Measurements from ENCODE around the gene AUTS2. TPM values are rescaled to one million over a fixed set of nuclear protein-coding genes. Genes with fewer than 3 reads are reported as not detected.
A peak's percentile ranks its signal among the peaks of the same experiment; 100 is the strongest.

AUTS2 gene
- total RNA-seq, 2 donors from 2014 or later = 2.9 to 7.9 TPM

DNA sequence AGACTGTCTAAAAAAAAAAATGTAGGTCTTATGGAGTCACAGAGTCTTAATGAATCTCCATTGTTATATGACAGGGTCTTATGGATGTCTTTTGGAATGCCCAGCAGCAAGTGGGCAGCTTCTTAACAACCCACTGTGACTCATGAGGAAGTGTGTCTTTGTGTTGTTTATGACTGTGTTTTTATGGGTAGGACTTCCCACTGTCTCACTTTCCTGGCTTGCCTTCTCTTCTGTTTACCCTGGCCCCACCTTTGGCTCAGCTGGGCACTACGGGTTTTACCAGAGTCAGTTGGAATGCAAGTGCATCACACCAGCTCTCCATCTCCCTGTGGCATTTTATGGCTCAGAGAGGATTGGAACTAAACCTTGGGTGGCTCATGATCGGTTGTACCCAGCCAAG, 580.5 kb downstream of the AUTS2 start:
- Mint-ChIP-seq H3K4me1 (ENCODE audit: low read depth) (peaks cover 15% of the 10 kb centered on the region), H3K9me3 (peaks cover 0 to 4% of the 10 kb centered on the region in 2 donors), H3K36me3 (ENCODE audit: insufficient read depth in 2 of 2) (no peaks in the 10 kb centered on the region), H3K4me3 (no peak overlapping the region), H3K27me3 (ENCODE audit: low read depth) (peaks cover 29% of the 10 kb centered on the region), H3K27ac (no peak overlapping the region)
- DNase-seq = no peak
- ATAC-seq (replicated peaks in 1 of 2) = no peak

DNA sequence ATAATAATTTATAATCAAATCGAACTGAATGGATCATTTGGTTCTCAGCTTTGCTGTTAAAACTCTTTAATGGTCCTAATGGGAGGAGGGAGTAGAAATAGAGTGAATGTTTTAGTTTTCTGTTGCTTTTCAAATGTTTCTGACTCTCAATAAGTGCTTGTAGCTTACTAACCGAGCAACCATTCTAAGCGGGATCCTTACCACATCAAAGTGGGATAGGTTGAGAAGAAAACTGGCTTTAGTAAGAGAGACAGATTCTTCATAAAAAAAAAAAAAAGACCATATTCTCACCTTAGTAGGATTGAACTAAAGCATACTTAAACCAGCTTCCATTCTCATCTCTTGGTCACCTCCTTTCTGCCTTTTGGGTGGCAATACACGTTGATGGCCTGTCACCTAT, 584.2 kb downstream of the AUTS2 start:
- H3K27me3 Mint-ChIP-seq (ENCODE audit: low read depth) = peaks cover 21% of the 10 kb centered on the region
- DNase-seq (no peak), ATAC-seq (replicated peaks in 1 of 2) (no peak)
- no peaks in the 10 kb centered on the region for H3K36me3 Mint-ChIP-seq (ENCODE audit: insufficient read depth in 2 of 2)
- peaks cover 0 to 4% of the 10 kb centered on the region in 2 donors for H3K9me3 Mint-ChIP-seq
- no peak overlapping the region for H3K4me3 Mint-ChIP-seq
- peaks cover 12% of the 10 kb centered on the region for H3K4me1 Mint-ChIP-seq (ENCODE audit: low read depth)
- H3K27ac Mint-ChIP-seq = no peak overlapping the region

DNA sequence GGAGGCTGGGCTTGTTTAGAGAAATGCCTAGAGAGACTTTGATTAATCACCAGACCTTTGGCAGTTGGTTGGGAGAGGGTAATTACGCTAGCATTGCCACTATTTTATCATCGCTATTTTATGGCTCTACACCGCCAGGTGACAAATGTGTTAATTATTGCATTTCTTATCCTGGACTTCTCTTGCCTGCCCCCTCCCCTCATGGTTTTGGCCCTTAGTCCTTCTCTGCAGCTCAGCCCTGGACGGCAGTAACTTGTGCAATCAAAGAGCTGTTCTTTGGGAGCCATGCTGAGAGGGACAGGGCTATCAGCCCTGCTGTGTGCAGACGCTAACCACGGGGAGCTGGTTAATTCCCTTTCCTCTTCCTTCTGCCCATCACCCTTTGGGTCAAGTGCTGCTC, 585.0 kb downstream of the AUTS2 start:
- H3K9me3 Mint-ChIP-seq = peaks cover 0 to 4% of the 10 kb centered on the region in 2 donors

DNA sequence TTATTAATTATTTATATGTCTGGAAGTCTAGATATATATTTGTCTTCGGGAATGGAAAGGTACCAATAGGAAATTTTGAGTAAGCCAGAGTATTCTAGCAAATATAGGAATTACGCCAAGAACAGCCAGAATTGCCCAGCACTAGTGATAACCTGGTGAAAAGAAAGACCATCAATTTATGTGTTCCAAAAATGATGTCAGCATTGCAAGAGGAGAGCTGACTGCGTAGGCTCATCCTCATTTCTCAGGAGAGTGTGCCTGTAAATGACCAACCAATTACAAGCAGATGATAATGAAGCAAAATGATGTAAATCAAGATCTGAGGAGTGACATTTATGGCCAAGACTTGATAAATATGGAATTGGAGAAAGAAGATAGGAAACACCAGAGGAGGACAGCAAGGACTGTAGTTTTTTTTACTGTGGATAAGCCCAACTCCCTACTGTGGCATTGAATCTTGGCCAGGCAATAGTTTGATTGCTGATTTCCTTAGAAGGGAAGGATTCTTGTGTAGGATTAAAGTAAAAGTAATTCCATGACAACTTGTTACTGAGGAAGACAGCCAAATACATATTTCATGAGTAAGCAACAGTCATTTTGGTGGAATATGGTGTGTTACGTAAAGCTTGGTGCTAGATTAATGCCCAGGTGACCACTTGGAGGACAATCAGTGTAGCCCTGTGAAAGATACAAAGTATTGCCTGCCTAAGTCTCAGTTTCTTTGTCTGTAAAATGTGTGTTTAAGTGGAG, 590.8 kb downstream of the AUTS2 start:
- no peak for ATAC-seq (replicated peaks in 1 of 2)
- Mint-ChIP-seq H3K9me3 (no peaks in the 10 kb centered on the region), H3K36me3 (ENCODE audit: insufficient read depth in 2 of 2) (no peaks in the 10 kb centered on the region), H3K27ac (no peak overlapping the region), H3K4me1 (ENCODE audit: low read depth) (no peaks in the 10 kb centered on the region), H3K4me3 (no peak overlapping the region), H3K27me3 (ENCODE audit: low read depth) (peaks cover 10% of the 10 kb centered on the region)
- no peak for DNase-seq

More for the DNA sequence above, 585.0 kb downstream of the AUTS2 start:
- Mint-ChIP-seq H3K27me3 (ENCODE audit: low read depth) (peaks cover 21% of the 10 kb centered on the region), H3K36me3 (ENCODE audit: insufficient read depth in 2 of 2) (no peaks in the 10 kb centered on the region), H3K4me3 (no peak overlapping the region), H3K27ac (no peak overlapping the region), H3K4me1 (ENCODE audit: low read depth) (peaks cover 5% of the 10 kb centered on the region)
- ATAC-seq (replicated peaks in 1 of 2) = no peak
- no peak for DNase-seq

DNA sequence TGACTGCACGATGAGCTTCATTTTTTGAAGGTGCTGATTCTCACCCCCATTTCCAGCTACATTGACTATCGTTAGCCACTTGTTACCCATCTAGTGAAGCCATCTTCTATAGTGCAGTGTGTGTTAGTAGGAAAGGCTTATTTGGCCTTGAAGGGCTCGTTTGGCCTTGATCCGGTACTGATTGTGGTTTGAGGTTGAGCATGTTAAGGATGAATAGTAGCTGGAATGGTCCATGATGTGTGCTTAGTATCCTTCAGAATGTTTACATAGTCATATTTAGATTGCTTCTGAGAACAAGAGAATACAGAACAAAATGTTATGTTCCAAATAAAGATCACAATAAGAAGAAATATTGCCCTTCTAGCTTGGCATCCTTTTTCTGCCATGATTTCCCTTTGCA, 591.5 kb downstream of the AUTS2 start:
- H3K36me3 Mint-ChIP-seq (ENCODE audit: insufficient read depth in 2 of 2) = no peaks in the 10 kb centered on the region
- H3K4me3 Mint-ChIP-seq = no peak overlapping the region
- ATAC-seq (replicated peaks in 1 of 2) = no peak
- H3K27ac Mint-ChIP-seq = no peak overlapping the region
- no peaks in the 10 kb centered on the region for H3K9me3 Mint-ChIP-seq
- no peaks in the 10 kb centered on the region for H3K4me1 Mint-ChIP-seq (ENCODE audit: low read depth)
- H3K27me3 Mint-ChIP-seq (ENCODE audit: low read depth) = peaks cover 10% of the 10 kb centered on the region
- DNase-seq = no peak

DNA sequence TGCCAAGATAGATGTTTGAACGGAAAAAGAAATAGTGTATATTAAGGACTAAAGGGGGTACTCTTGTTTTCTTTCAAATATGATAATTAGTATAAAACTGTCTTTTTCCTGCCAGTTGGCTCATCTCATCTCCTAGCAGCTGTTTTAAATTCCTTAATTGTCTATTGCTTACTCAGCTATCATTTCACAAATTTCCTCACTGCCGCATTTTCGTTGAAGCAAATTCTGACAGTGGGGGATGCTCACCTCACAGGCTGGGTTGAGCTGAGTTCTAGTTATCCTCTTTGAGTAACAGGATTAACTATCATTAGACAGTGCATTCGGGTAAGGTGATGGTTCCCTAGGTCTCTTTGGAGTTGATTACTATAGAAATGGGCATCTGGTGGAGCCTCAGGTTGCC, 592.0 kb downstream of the AUTS2 start:
- Mint-ChIP-seq H3K27me3 (ENCODE audit: low read depth) (peaks cover 10% of the 10 kb centered on the region), H3K27ac (no peak overlapping the region)

DNA sequence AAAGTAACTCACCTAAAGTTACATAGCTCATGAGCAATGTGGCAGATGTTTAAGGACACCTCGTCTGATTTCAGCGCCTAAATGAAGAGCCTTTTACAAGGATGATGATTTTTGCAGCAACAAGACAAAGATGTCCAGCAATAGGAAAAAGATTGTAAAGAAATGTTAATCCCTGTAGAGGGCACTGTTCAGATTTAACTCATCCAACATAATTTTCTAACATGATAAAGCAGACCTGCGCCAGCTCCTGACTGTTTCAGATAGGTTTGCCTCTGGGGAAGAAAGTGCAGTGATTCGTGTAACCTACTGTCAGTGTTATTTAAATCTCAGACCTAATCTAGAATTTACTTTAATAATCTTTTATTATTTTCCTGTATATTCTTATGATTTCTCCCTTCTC, 595.2 kb downstream of the AUTS2 start:
- H3K27me3 Mint-ChIP-seq (ENCODE audit: low read depth) = peaks cover 21% of the 10 kb centered on the region
- H3K9me3 Mint-ChIP-seq = no peaks in the 10 kb centered on the region
- H3K36me3 Mint-ChIP-seq (ENCODE audit: insufficient read depth in 2 of 2) = no peaks in the 10 kb centered on the region
- no peaks in the 10 kb centered on the region for H3K4me1 Mint-ChIP-seq (ENCODE audit: low read depth)
- ATAC-seq (replicated peaks in 1 of 2) (no peak), DNase-seq (no peak)
- H3K4me3 Mint-ChIP-seq = no peak overlapping the region
- H3K27ac Mint-ChIP-seq = no peak overlapping the region

More for the DNA sequence above, 592.0 kb downstream of the AUTS2 start:
- ATAC-seq (replicated peaks in 1 of 2) (no peak), DNase-seq (no peak)
- no peaks in the 10 kb centered on the region for H3K36me3 Mint-ChIP-seq (ENCODE audit: insufficient read depth in 2 of 2)
- H3K4me3 Mint-ChIP-seq = no peak overlapping the region
- no peaks in the 10 kb centered on the region for H3K9me3 Mint-ChIP-seq
- no peaks in the 10 kb centered on the region for H3K4me1 Mint-ChIP-seq (ENCODE audit: low read depth)

DNA sequence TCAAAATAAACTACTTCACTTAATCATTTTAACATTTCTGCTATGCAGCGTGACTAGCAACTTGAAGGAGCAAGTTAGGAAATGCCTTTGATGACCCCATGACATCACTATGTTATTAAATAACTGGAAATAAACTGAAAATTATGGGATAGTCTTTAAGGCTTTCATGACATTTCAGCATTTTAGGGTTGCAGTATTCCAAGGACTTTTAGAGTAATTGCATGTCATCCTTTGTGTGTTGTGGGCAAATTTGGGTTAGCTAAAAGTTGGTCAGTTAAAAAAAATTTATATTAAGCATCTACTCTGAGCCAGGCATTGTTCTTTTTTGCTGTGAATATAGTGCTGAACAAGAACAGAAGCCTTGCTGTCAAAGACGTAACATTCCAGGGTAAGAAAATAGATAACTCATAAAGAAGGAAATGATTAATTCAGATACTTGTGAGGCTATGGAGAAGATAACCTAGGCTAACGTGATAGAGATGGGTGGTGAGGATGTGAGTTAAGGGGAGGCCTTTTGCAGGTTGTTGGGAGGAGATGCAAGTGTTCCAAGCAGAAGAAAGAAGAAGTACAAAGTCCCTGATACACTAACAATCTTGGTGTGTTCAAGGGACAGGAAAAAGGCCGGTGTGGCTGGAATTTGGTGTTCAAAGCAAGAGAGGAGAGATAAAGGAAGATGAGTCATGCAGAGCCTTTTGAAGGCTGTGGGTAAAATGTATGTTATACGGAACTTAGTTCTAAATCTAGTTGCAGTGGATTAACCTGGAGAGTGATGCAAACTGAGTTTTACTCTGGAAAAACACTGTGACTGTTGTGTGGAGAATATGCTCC, 610.2 kb downstream of the AUTS2 start:
- DNase-seq (peak in 1 of 2 donors; percentile 1), ATAC-seq (replicated peaks in 1 of 2) (peak; percentile 41 to 57)
- H3K4me1 Mint-ChIP-seq (ENCODE audit: low read depth) = no peaks in the 10 kb centered on the region
- H3K27me3 Mint-ChIP-seq (ENCODE audit: low read depth) = no peaks in the 10 kb centered on the region
- no peaks in the 10 kb centered on the region for H3K9me3 Mint-ChIP-seq
- no peaks in the 10 kb centered on the region for H3K36me3 Mint-ChIP-seq (ENCODE audit: insufficient read depth in 2 of 2)
- H3K27ac Mint-ChIP-seq = no peak overlapping the region
- H3K4me3 Mint-ChIP-seq = no peak overlapping the region

DNA sequence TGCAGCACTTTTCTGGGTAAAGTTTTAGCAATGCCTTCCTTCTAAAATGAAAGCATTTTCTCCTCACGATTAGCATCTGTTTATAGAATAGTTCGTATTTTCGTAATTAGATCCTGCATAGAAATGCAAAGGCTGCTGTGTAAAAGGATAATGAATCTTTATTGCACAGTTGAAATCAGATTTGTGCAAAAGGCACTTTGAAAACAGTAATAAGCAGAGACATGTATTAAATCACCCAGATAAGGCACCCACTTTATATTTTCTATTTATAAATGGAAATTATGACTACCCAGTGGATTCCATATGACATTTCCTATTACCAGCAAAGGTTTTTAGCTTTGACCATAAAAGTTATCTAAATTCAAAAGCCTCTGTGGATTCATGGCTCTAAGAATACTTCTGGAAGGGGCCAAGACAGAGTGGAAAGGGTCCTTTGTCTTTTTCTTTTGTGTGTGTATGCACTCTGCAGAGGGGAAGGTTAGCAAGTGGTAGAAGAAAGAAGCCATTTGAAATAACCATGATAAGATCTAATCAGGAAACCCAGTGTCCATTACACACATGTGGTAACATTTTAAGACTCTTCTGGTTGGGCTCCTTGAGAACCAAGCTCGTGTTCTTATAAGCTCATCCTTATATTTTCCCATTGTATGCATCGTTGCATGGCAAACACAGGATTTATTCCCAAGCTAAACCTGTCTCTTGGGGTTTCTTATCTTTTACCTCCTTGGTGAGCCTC, 612.1 kb downstream of the AUTS2 start:
- Mint-ChIP-seq H3K4me1 (ENCODE audit: low read depth) (peaks cover 3% of the 10 kb centered on the region), H3K27ac (no peak overlapping the region), H3K36me3 (ENCODE audit: insufficient read depth in 2 of 2) (no peaks in the 10 kb centered on the region), H3K4me3 (no peak overlapping the region), H3K9me3 (no peaks in the 10 kb centered on the region), H3K27me3 (ENCODE audit: low read depth) (no peaks in the 10 kb centered on the region)
- ATAC-seq (replicated peaks in 1 of 2) = no peak
- DNase-seq = no peak

DNA sequence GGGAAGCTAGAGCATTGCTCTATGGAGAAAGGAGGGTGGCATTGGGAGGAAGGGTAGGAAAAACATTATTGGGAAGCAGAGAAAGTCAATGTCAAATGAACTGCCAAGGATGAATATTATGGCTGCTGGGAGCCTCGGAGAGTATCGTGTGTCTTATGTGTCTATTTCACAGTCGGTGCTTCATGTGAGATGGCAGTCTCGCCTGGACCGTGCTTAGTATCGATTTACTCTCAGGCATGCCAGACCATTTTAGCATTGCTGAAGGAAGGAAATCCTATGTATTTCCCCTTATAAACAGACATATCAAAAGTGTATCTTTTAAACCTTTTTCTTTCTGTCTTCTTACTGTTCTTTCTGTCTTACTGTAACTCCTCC, 612.6 kb downstream of the AUTS2 start:
- Mint-ChIP-seq H3K9me3 (no peaks in the 10 kb centered on the region), H3K36me3 (ENCODE audit: insufficient read depth in 2 of 2) (no peaks in the 10 kb centered on the region)

DNA sequence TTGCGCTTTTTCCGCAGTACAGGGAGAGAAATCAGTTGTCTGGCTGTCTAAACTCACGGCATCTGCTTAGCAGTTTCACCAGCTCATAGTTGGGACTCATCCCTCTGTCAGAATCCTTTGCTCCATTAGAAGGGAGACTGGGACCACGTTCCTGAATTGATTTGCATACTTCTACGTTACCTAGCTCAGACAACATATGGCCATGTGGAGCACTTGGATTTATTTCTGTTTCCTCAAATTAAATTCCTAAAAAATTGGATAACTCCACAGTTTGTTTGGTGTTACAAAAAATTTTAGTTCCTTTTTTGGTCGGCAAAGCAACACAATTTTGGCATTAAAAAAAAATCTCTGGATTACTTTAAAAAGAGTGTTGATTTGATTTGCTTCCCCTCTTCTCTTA, 614.0 kb downstream of the AUTS2 start:
- no peak overlapping the region for H3K4me3 Mint-ChIP-seq
- H3K4me1 Mint-ChIP-seq (ENCODE audit: low read depth) = peaks cover 21% of the 10 kb centered on the region
- DNase-seq (no peak), ATAC-seq (replicated peaks in 1 of 2) (no peak)
- no peak overlapping the region for H3K27ac Mint-ChIP-seq
- H3K36me3 Mint-ChIP-seq (ENCODE audit: insufficient read depth in 2 of 2) = no peaks in the 10 kb centered on the region
- no peaks in the 10 kb centered on the region for H3K9me3 Mint-ChIP-seq
- no peaks in the 10 kb centered on the region for H3K27me3 Mint-ChIP-seq (ENCODE audit: low read depth)

More for the DNA sequence above, 612.6 kb downstream of the AUTS2 start:
- ATAC-seq (replicated peaks in 1 of 2) (no peak), DNase-seq (no peak)
- Mint-ChIP-seq H3K4me1 (ENCODE audit: low read depth) (peaks cover 8% of the 10 kb centered on the region), H3K27me3 (ENCODE audit: low read depth) (no peaks in the 10 kb centered on the region), H3K27ac (no peak overlapping the region), H3K4me3 (no peak overlapping the region)

DNA sequence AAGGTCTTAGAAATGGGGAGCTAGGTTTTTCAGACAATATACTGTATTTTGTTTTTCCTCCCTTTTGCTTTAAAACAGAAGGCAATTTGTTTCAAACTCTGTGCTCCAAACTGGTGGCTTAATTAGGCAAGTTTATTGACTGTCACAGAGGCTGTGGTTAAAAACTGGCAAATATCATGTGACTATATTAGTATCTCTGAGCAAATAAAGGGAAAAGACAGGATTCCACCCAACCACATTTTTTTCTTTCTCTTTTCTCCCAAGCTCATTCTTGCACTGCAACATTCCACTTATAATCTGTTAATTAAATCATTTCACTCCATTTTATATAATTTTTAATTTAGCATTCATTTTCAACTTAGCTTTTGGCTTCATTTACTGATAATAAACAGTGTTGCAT, 615.8 kb downstream of the AUTS2 start:
- ATAC-seq (replicated peaks in 1 of 2) (no peak), DNase-seq (no peak)
- H3K4me1 Mint-ChIP-seq (ENCODE audit: low read depth) = peaks cover 22% of the 10 kb centered on the region
- no peaks in the 10 kb centered on the region for H3K36me3 Mint-ChIP-seq (ENCODE audit: insufficient read depth in 2 of 2)
- H3K27ac Mint-ChIP-seq = no peak overlapping the region
- no peak overlapping the region for H3K4me3 Mint-ChIP-seq
- H3K9me3 Mint-ChIP-seq = no peaks in the 10 kb centered on the region
- no peaks in the 10 kb centered on the region for H3K27me3 Mint-ChIP-seq (ENCODE audit: low read depth)

DNA sequence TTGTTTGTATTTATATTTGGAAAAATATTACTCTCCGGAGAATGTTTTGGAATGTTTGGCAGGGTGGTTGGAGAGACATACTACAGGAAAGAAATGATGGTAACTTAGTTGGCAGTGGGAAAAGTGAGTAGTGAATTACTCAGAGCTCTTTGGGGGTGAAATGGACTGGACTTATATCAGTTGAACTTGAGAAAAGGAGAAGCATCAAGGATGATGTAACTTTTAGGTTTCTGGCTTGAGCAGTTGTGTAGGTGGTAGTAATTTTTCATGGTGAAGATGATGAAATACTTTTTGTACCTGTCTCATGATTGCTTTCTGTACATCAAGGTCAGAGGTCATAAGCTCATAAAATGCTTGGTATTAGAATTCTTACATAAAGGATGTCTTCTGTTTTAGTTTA, 617.2 kb downstream of the AUTS2 start:
- no peak overlapping the region for H3K4me3 Mint-ChIP-seq
- H3K4me1 Mint-ChIP-seq (ENCODE audit: low read depth) = peaks cover 22% of the 10 kb centered on the region
- H3K9me3 Mint-ChIP-seq = no peaks in the 10 kb centered on the region
- ATAC-seq (replicated peaks in 1 of 2) = no peak
- no peak overlapping the region for H3K27ac Mint-ChIP-seq
- no peaks in the 10 kb centered on the region for H3K36me3 Mint-ChIP-seq (ENCODE audit: insufficient read depth in 2 of 2)
- no peaks in the 10 kb centered on the region for H3K27me3 Mint-ChIP-seq (ENCODE audit: low read depth)
- no peak for DNase-seq

All from activated T-cell treated with anti-CD3 and anti-CD28 coated beads, Interleukin-2, amount 50 U/mL, for 72 hours (primary cell).